Posterior cingulate gyrus (tissue), 11 donors: ENCODE measurements around the gene ANKRD22.

ENCODE experiments used
- DNase-seq, 10 donors: peaks; one replicate each; pipeline versions ENCODE4 v3.0.0 to v3.0.0-alpha.2; 2020 to 2021; ENCODE audit warnings: mixed read lengths in 3 of 10
- intact Hi-C: fragments of 100-400 bp; cut with DNase I; formaldehyde crosslinking; loops from one replicate; pipeline ENCODE4 v1.15.1; 2023

The ANKRD22 gene

DNA sequence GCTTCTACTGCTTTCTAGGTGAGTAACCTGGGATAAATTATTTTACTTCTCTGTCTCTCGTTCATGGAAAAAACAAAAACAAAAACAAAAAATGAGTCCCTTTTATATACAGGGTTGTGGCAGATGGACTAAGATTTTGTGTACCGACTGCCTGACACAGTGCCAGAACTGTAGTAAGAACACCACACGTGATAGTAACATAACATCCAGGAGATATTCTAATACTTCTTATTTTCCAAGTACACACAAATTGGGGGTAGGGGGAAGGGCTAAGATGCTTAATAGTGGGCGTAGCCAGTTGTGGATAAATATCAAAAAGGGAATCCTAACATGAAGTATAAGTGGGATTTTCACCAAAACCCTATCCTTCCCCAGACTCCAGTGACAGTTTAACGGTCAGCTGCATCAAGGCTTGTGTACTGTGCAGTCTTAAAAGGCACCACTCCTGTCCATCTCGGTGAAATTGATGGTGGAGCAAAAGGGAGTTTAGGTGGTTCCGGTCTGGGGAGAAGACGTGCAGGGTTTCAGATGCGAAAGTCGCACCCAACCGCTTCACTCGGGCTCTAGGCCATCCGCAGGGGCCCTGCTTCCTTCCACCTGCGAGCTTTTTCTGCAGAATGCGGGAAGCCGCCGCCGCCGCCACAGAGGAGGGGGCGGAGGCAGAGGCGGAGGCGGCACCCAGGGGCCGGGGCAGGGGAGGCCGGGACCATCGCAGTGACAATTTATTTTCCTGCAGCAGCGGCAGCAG lies 28.1 kb upstream of the ANKRD22 start, which contains the start of gene STAMBPL1:
Gene STAMBPL1 (plus strand): TSS at position 712 of the 748 bp plus-strand sequence. CDS start 21,464 bp downstream, outside the sequence.
- DNase-seq, result peak in 7 of 10 donors; percentile 34 to 93 (median 59)

DNA sequence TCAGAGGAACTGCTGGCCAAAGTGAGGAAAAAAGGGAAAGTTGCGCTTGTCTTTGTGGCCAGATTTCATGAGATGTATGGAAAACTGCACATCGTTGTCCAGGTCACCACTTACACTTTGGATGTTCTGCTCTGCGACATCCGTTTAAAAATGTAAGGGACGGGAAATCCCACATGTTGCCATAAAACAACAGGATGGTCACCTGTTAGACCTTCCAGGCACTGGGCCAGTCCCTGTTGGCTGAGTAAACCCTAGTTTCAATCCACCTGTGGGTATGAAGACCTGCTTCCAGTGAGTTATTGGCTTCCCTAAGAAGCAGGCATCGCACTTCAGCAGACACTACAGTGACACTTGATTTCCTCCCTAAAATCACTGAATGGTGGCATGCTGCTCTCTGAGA lies 25.7 kb upstream of the ANKRD22 start:
- no peak for DNase-seq
- intact Hi-C loops, result no loop called here

More for the DNA sequence above, 28.1 kb upstream of the ANKRD22 start, which contains the start of gene STAMBPL1:
- intact Hi-C loops, result no loop called here

DNA sequence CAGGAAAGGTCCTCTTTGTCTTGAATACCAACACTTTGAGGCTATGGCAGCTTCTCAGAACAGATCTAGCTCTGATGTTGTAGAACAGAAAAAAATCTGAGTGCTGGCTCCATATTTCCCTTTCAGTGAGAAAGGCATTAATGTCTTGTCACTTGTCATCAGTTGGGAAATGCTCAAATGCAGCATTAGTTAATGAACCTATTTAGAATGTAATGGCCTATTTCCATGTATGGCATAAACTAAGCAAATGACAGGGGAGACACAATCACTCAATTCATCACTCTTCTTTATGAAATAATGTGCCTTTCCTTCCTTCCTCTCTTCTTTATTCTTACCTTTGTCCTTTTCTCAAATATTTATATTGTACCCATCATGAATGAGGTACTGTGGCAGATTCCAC lies 23.4 kb upstream of the ANKRD22 start:
- intact Hi-C loops, result no loop called here
- DNase-seq, result no peak

DNA sequence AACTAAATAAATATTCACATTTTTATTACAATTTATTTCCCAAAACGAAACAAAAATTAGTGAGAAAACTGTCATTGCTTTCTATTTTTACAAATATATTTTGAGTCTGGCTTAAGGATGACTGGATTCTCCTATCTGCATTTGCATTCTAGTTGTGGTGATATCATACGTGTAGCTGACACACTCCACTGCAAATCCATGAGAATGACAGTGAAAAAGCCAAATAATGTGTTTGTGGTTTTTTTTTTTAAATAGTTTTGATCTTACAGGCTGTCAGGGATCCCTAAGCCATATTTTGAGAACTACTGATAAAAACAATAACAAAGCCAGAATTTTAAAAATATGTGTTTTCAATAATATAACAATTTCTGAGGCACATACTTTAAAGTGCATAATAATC lies 22.6 kb upstream of the ANKRD22 start:
- intact Hi-C loops, result no loop called here
- DNase-seq, result no peak

DNA sequence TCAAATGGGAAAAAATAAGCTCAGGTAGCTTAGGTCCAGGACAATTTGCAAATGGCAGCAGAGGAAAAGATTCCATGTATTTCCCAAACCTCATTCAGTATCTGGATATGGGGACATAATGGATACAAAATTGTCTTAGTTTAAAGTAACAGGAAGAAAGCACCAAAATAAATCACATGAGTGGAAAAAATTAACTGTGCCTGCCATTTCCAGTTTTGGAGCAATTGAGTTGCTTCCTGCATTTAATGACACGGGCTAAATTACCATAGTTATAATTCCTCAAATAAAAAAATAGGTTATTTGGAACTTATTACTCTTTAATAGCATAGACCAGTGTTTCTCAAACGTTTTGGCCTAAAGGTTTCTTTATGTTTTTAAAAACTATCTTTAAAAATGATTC lies 22.1 kb upstream of the ANKRD22 start:
- DNase-seq, result no peak
- intact Hi-C loops, result no loop called here

DNA sequence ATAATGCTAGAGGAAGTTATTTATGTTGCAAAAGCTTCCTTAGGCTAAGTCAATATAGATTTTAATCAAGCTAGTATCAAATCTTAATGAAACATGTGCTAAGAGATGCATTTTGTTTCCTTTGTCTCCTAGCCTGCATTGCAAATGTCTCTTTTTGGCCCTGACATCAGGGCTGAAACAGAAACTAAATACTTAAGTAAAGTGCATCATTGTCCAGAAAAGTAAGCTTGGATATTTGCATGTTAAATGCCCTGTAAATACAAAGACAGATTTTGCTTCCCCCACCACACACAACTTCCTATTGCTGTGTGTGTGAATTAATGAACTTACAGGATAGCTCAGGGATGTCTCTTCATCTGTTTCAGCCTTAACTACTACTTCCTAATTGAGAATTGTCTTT lies 18.4 kb upstream of the ANKRD22 start:
- no peak for DNase-seq
- intact Hi-C loops, result no loop called here

DNA sequence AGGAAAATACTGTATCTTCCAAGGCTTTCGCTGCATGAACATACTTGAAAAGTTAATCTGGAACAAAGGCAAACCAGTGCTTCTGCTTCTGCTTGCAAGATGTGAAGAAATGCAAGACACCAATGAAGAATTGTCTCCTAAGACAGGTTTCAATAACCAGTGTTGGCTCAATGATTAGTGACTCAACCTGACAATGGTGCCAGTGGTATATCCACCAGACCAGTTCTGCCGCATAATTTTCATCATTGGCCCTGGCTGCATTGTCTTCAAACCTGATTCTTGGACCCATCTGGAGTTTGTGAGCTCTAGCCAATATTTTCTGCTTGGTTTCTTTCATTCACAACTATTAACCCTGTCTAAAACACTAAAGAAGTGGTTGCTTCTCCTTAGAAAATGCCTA lies 14.8 kb upstream of the ANKRD22 start:
- DNase-seq, result no peak
- intact Hi-C loops, result no loop called here

DNA sequence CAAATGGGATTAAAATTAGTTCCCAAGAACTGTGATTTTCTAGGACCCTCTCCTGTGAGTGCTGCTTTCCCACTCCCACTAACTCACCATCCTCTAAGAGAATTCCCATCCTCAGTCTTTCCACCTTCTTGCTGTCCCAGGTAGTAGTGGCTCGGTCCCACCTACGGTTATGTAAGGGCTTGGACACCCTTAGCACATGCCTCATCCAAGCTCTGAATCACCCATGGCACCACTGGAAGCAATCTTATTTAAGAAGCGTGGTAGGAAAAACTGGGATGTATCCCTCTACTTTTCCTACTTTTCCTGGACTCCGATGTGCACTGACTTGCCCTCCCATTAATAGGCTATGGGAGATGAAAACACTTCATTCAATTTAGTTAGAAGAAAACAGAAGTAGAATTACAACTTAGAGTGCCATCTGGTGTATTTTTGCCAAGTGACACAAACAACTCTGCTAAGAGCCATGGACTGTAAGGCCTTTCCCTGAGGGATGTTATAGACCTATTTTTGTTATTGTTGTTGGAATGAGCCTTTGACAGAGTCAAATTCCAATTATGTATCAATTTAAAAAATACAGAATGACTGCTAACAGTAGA lies 13.7 kb upstream of the ANKRD22 start:
- no peak for DNase-seq
- intact Hi-C loops, result no loop called here

DNA sequence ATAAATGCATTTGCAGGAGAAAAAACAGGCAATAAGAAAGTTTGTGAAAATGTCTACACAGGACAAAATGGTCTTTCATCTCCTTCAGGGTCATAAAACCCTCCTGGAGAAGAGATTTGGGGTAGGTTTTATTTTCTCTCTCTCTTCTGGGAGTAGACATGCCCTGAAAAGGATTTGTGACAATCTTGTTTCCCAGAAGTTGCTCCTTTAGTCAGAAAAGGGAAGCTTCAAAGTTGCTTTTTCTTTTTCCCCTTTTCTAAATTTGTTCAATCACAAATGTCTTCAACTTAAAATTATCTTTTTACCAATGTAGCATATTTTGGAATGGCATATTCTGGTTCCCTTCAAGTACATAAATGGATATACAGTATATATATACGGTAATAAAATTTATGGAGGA lies 9.4 kb upstream of the ANKRD22 start:
- intact Hi-C loops, result no loop called here
- DNase-seq, result no peak

DNA sequence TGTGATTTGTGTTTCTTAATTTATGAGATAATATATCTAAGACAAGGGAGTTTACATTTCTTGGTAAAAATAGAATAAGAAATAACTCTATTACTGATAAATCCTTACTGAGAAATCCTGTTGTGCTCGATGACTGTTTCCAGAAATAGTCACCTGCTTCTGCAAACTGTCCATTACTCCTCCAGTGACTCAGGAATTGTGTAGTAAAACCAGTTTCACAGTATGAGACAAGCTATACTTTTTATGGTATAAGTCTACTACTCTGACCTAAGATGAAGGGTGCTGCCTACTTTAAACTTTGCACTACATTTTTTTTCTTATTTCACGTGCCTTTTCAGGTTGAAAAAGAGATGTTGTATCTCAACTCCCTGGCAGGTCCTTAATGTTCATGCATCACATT lies 6.8 kb upstream of the ANKRD22 start:
- intact Hi-C loops, result no loop called here
- no peak for DNase-seq

DNA sequence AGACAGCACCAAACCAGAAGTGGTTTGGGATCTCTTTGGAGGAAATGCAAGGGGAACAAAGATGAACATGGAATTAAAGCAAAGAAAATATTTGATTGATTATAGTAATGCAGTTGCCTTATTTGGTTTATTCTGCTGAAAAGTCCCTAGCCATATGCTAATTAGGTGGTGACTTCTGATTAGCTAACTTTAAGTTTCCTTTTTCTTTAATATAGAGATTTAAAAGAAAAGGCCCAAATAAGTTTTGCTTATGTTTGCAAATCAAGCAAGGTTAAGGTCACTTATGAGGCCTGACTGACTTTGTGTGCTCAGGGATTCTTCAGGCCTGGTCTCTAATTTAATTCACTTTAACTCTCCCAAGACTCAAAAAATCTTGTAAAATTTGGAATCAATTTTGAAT lies 6.2 kb upstream of the ANKRD22 start:
- DNase-seq, result no peak
- intact Hi-C loops, result no loop called here

DNA sequence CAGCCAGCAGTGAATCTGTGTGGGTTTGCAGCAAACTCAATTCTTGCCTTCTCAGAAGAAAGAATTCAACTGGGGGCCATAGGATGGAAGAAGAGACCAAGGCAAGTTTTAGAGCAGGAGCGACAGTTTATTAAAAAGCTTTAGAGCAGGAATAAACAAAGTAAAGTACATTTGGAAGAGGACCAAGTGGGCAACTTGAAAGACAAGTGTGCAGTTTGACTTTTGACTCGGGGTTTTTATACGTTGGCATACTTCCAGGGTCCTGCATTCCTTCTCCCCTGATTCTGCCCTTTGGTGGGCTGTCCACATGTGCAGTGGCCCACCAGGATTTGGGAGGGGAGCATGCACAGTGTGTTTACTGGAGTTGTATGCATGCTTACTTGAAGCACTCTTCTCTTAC lies 3.0 kb upstream of the ANKRD22 start:
- intact Hi-C loops, result no loop called here
- peak in 1 of 10 donors; percentile 39 for DNase-seq

DNA sequence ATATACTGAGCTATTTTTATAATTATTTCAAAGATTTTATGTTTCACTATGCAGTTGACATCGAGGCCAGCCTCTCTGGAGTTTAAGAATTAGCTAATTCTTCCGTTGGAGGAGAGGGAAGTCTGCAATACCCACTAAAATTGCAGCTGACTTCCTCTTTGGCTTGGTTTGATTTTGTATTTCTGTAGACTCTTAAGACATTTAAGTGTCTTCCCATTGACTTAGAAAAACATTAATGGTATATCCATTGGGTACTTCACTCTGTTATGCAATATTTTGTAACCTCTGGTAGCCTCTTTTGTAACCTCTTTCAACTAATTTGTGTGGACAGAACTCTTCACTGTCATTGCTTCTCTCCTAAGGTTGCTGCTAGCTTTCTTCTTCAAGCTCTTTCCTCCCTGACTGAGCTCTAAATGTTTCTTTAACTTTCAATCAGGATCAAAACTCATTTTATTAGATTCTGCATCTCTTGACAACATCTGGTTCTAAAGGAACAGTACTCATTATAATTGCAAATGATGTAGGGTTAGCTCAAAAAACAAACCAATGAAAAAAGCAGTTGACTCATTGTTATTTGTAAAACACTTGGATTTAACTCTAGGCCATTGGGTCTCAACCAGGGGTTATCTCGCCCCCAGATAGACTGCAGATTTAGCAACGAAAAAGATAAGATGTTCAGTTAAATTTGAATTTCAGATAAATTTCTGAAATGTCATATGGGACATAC lies 1.7 kb upstream of the ANKRD22 start:
- intact Hi-C loops, result no loop called here
- no peak for DNase-seq

DNA sequence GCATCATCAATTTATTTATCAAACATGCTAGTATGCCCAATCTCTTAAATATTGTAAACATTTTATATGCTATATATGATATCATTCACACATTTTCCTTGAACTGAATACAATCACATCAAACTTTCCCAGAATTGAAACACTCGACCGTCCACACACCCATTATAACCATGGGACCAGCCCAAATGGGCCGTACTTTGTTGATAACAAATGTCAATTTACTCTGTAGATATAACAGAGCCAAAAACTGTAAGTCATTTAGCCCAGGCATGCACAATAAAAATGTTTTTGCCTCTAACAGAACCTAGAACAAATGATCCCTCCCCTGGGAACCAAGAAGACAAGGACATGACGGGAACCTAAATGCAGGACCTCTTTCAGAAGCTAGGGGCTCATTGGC lies 683 bp upstream of the ANKRD22 start:
- DNase-seq, result no peak
- intact Hi-C loops, result no loop called here

DNA sequence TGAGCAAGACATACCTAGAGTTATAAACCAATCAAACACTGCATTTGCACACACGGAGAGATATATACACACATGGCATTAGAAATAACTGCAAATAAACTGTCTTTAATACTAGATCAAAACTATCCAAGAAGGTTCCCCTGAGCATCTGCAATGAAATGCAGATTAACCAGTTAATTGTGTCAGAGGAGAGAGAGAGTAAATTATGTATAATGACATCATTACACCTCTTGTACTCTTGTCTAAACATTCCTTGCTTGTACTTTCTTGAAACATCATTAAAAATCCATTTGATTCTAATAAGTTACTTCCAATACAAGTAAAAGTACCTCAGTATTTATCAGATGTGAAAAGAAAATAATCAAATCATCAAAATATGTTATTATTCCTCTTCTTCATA lies 932 bp downstream of the ANKRD22 start:
- intact Hi-C loops, result no loop called here
- DNase-seq, result no peak

DNA sequence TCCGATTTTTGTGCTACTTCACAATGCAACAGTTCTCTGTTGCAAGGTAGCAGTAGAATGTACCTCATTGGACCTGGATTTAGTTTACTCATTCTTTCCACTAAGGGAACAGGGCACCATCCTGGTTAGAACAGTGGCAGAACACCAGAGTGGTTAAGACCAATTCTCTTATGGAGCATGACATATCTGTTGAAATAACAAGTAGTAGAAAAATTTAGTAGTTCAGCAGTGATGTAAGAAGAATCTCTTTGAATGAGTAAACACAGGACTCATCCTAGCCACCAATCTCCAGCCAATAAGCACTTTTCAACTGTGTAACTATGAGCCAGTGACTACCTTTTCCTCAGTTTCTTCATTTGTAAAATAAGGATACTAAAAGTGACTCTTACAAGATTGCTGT lies 2.4 kb downstream of the ANKRD22 start:
- no peak for DNase-seq
- intact Hi-C loops, result no loop called here

DNA sequence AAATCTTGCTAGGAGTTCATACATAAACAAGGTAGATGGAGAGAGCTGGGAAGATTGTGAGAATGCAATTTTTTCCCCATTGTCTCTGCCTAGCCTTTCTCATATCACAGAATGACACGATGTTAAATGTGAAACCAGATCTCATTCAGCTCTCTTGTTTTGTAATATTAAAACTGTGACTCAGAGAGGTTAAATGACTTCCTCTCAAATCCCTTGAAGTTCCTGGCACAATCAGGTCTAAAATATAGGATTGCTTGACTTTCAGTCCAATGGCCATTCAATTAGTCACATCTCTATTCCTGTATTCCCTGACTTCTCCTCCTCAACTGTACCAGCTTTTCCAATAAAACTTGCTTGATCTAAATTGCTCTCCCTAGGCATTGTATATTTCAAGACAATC lies 3.1 kb downstream of the ANKRD22 start:
- no peak for DNase-seq
- intact Hi-C loops, result no loop called here

DNA sequence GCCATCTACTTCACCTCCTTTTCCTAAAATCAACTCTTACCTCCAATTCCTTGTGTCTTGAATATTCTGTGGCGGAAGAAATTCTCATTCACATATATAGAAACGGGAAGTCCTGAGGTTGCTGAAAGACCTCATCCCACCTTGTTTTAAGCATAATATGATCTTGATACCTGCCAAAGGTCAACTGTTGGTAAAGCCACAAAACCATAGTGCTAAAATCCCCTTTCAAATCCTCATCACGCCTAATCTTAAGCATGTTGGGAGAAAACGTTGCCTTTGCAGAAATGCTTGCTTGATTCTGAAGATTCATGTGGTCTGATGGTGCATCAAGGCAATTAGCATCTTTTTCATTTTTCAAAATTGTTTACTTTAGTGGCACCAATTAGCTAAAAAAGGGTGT lies 8.5 kb downstream of the ANKRD22 start:
- intact Hi-C loops, result no loop called here

DNA sequence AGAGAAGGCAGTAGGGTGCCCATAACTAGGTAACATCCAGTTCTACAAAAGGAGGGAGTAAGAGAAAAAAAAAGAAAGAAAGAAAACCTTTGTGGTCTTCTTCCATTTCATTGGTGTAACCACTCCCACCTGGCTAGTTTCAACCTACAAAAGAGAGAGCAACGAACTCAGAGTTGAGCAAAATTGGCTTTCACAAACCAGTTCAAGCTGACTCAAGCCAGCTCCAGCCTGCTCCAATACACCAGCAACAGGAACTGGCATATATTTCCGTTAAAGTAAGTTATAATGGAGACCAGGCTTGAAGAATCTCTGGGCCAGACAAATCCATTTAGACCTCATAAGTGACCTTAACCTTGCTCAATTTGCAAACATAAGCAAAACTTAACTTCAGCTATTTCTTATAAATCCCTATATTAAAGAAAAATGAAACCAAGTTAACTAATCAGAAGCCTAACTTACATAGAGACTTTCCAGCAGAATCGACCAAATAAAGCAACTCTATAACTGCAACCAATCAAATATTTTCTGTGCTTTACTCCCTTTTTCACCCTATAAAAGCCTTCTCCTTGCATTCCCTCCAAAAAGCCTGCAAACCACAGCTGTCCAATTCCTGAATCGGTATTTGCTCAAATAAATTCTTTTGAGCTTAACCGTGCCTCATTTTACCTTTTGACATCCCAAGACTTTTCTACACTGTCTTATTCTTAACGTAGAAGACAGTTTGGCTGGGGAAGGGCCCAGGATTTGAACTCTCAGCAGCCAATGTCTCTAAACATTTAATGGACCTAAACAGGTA lies 10.1 kb downstream of the ANKRD22 start:
- no peak for DNase-seq
- intact Hi-C loops, result no loop called here

More for the DNA sequence above, 8.5 kb downstream of the ANKRD22 start:
- DNase-seq, result no peak

DNA sequence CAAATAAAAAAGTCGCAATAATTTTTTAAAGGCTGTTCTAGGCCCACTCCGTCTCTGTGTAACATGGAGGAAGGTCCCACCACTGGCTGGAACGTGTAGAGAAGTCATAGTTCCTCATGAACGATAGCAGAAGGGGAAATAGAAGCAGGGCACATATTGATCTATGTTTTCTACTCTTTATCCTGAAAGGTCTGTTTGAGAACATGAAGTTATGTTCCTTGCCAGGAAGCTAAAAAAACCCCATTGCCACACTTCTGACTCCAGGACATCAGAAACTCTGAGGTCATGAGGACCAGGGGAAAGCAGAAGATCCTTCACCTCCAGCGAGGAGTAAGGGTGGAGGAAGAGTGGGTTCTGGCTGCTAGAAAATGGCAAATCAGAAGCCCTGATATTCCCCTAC lies 10.8 kb downstream of the ANKRD22 start:
- intact Hi-C loops, result no loop called here
- DNase-seq, result no peak

DNA sequence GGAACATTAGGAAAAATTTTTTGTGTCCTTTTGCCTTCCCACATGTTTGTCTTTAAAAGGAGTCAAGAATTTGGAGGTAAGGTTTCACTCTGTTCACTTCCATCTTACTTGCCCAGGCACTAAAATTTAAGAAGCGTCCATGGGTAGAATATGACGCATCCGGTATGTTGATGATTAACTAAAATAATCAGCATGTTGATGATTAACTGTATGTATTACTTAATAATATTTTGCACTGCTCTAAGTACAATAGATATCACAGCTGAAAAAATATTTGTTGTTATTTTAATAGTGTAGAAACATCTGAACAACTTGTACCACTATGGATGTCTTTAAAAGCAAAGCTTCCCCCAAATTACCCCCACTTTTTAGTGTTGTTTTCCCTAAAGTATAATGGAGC lies 11.5 kb downstream of the ANKRD22 start:
- no peak for DNase-seq
- intact Hi-C loops, result no loop called here
